Nephron progenitor cell (in vitro differentiated cells): ENCODE results near the gene UBE2B.

Experiments used
- DNase-seq: peaks from one replicate; pipeline ENCODE4 v3.0.0; 2021
- H3K27ac Mint-ChIP-seq: 2 replicates; pipeline ENCODE4 v1.8.0; 2021; ENCODE audit warnings: mild to moderate bottlenecking, moderate library complexity, mixed read lengths
- H3K27me3 Mint-ChIP-seq: 2 replicates; pipeline ENCODE4 v1.8.0; 2021; ENCODE audit warnings: mild to moderate bottlenecking, low read depth, mixed read lengths; ENCODE audit not compliant: poor library complexity
- H3K36me3 Mint-ChIP-seq: 2 replicates; pipeline ENCODE4 v1.8.0; 2021; ENCODE audit warnings: low read depth, mixed read lengths
- H3K4me1 Mint-ChIP-seq: 2 replicates; pipeline ENCODE4 v1.8.0; 2021; ENCODE audit warnings: mixed read lengths
- H3K4me3 Mint-ChIP-seq: 2 replicates; pipeline ENCODE4 v1.8.0; 2021; ENCODE audit warnings: mild to moderate bottlenecking, moderate library complexity, mixed read lengths
- H3K9me3 Mint-ChIP-seq: 2 replicates; pipeline ENCODE4 v1.8.0; 2021; ENCODE audit warnings: mild to moderate bottlenecking, moderate library complexity, mixed read lengths
- CTCF ChIP-seq: fragments of 200-600 bp; sonication (generic); IDR thresholded peaks from 2 replicates; pipeline ENCODE4 v1.5.0; 2021; ENCODE audit warnings: antibody characterized with exemption

UBE2B gene

GRCh38 chr5:134427540-134428041 lies 56.2 kb downstream of the UBE2B start:
- no peak for TF ChIP-seq CTCF
- peaks cover 13% of the 10 kb centered on the region for H3K4me1 Mint-ChIP-seq
- peaks cover 22% of the 10 kb centered on the region for H3K27me3 Mint-ChIP-seq
- DNase-seq, result no peak
- no peaks in the 10 kb centered on the region for H3K36me3 Mint-ChIP-seq
- H3K9me3 Mint-ChIP-seq, result no peaks in the 10 kb centered on the region
- H3K27ac Mint-ChIP-seq, result no peak overlapping the region
- H3K4me3 Mint-ChIP-seq, result no peak overlapping the region

GRCh38 chr5:134430001-134430569 lies 58.7 kb downstream of the UBE2B start:
- H3K9me3 Mint-ChIP-seq, result no peaks in the 10 kb centered on the region
- no peaks in the 10 kb centered on the region for H3K36me3 Mint-ChIP-seq
- no peak for TF ChIP-seq CTCF
- H3K4me3 Mint-ChIP-seq, result no peak overlapping the region
- peaks cover 20% of the 10 kb centered on the region for H3K4me1 Mint-ChIP-seq
- DNase-seq, result no peak
- H3K27me3 Mint-ChIP-seq, result peaks cover 22% of the 10 kb centered on the region
- H3K27ac Mint-ChIP-seq, result no peak overlapping the region

GRCh38 chr5:134432174-134432573 lies 60.8 kb downstream of the UBE2B start:
- H3K36me3 Mint-ChIP-seq, result no peaks in the 10 kb centered on the region
- peaks cover 20% of the 10 kb centered on the region for H3K27me3 Mint-ChIP-seq

GRCh38 chr5:134432677-134433359 lies 61.4 kb downstream of the UBE2B start:
- Mint-ChIP-seq H3K9me3 (no peaks in the 10 kb centered on the region), H3K27ac (no peak overlapping the region)
- DNase-seq, result no peak

More at GRCh38 chr5:134432174-134432573, 60.8 kb downstream of the UBE2B start:
- H3K4me1 Mint-ChIP-seq, result peaks cover 34% of the 10 kb centered on the region
- no peak overlapping the region for H3K27ac Mint-ChIP-seq
- no peaks in the 10 kb centered on the region for H3K9me3 Mint-ChIP-seq
- TF ChIP-seq CTCF, result no peak
- H3K4me3 Mint-ChIP-seq, result no peak overlapping the region
- no peak for DNase-seq

GRCh38 chr5:134435560-134435959 lies 64.2 kb downstream of the UBE2B start:
- no peak for TF ChIP-seq CTCF
- Mint-ChIP-seq H3K36me3 (no peaks in the 10 kb centered on the region), H3K27ac (no peak overlapping the region), H3K4me1 (peaks cover 29% of the 10 kb centered on the region), H3K27me3 (peaks cover 15% of the 10 kb centered on the region), H3K4me3 (no peak overlapping the region), H3K9me3 (no peaks in the 10 kb centered on the region)
- no peak for DNase-seq

More at GRCh38 chr5:134432677-134433359, 61.4 kb downstream of the UBE2B start:
- H3K36me3 Mint-ChIP-seq, result no peaks in the 10 kb centered on the region
- peaks cover 20% of the 10 kb centered on the region for H3K27me3 Mint-ChIP-seq
- TF ChIP-seq CTCF, result no peak
- no peak overlapping the region for H3K4me3 Mint-ChIP-seq
- H3K4me1 Mint-ChIP-seq, result peaks cover 35% of the 10 kb centered on the region
